HG03457 (cell line): ENCODE results near the gene HS3ST5.
"Not testable (repeated sequence)": the region's sequence is repeated elsewhere in the genome, so short reads cannot be mapped to it uniquely, and the experiment has no call there.

ENCODE experiments used
- ATAC-seq: cut with Tn5 transposase; IDR thresholded peaks from one replicate; pipeline ENCODE4 v1.9.1; 2021; ENCODE audit warnings: moderate number of reproducible peaks; ENCODE audit not compliant: unreplicated experiment

Gene HS3ST5

GRCh38 chr6:114055349-114055748, 287.5 kb downstream of the HS3ST5 start:
- no peak for ATAC-seq

GRCh38 chr6:114053791-114054190, 289.0 kb downstream of the HS3ST5 start:
- ATAC-seq = no peak

- no peak for ATAC-seq
Observed at GRCh38 chr6:114052141-114052540, 290.7 kb downstream of the HS3ST5 start.

- ATAC-seq = no peak
Observed at GRCh38 chr6:114051031-114051430, 291.8 kb downstream of the HS3ST5 start.

GRCh38 chr6:114049367-114049966, 293.4 kb downstream of the HS3ST5 start:
- ATAC-seq = no peak

GRCh38 chr6:114044566-114044965, 298.3 kb downstream of the HS3ST5 start:
- not testable (repeated sequence) for ATAC-seq

- no peak for ATAC-seq
Observed at GRCh38 chr6:114042267-114043016, 300.4 kb downstream of the HS3ST5 start.

GRCh38 chr6:114040871-114041270, 302.0 kb downstream of the HS3ST5 start:
- no peak for ATAC-seq

- ATAC-seq = no peak
Observed at GRCh38 chr6:114039841-114040240, 303.0 kb downstream of the HS3ST5 start.

- no peak for ATAC-seq
Observed at GRCh38 chr6:114033606-114034005, 309.2 kb downstream of the HS3ST5 start.

- no peak for ATAC-seq
Observed at GRCh38 chr6:114032721-114033120, 310.1 kb downstream of the HS3ST5 start.

- no peak for ATAC-seq
Observed at GRCh38 chr6:114030767-114031166, 312.1 kb downstream of the HS3ST5 start.

- ATAC-seq = no peak
Observed at GRCh38 chr6:114024746-114025145, 318.1 kb downstream of the HS3ST5 start.

GRCh38 chr6:114020196-114020595, 322.6 kb downstream of the HS3ST5 start:
- no peak for ATAC-seq

GRCh38 chr6:114017146-114017545, 325.7 kb downstream of the HS3ST5 start:
- ATAC-seq = not testable (repeated sequence)

- not testable (repeated sequence) for ATAC-seq
Observed at GRCh38 chr6:114014106-114014505, 328.7 kb downstream of the HS3ST5 start.

- ATAC-seq = not testable (repeated sequence)
Observed at GRCh38 chr6:114011486-114011885, 331.3 kb downstream of the HS3ST5 start.

- no peak for ATAC-seq
Observed at GRCh38 chr6:114010540-114010939, 332.3 kb downstream of the HS3ST5 start.

- ATAC-seq = no peak
Observed at GRCh38 chr6:114009192-114009591, 333.6 kb downstream of the HS3ST5 start.

GRCh38 chr6:114008331-114008730, 334.5 kb downstream of the HS3ST5 start:
- no peak for ATAC-seq

- no peak for ATAC-seq
Observed at GRCh38 chr6:114007516-114007915, 335.3 kb downstream of the HS3ST5 start.
